GM10266 (cell line): Measurements from ENCODE around the gene MOB3B.
A peak's percentile ranks its signal among the peaks of the same experiment; 100 is the strongest.

Experiments used
- DNase-seq: peaks from one replicate; pipeline ENCODE4 v3.0.0; 2012; ENCODE audit errors: extremely low spot score
- CTCF ChIP-seq: IDR thresholded peaks from 2 replicates; pipeline ENCODE4 v1.5.1; 2012; ENCODE audit warnings: mild to moderate bottlenecking, low read depth; ENCODE audit not compliant: control insufficient read depth, insufficient read depth; ENCODE audit errors: missing control alignments

The MOB3B gene

DNA sequence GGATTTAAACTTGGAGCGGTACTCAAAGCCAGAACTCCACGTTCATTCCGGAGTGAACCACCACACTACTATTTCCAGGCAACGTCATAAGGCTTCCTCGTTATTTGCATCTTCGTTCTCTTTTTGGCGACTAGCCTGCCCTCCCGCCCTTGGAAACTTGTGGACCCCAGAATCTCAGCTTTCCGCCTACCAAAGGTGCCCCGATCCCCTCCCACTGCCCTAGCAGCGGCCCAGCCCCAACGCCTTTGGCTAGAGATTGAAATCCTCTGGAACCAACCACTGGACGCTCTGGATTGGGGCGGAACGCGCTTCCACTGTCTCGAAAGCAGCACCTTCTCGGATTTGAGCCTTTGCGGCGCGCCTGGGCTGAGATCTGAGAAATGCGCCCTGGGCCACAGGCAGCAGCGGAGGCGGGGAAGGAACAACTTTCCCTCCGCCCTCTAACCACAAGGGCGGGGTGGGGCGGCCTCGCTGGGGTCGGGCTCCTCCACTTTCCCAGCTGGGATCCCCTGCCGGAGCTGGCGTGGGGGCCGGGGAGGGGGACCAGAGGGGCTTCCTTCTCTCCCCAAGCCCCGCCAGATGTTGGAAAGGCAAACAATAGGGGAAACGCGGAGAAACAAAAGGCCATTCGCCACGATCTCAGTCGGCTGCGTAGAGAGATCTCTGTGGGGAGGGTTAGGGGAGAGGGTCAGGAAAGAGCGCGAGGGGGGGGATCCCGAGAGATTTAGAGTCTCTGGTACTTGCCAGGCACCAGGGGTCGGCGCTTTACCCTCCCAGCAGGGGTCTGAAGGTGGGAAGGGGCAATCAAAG lies 1.3 kb downstream of the MOB3B start:
- peak; percentile 54 for DNase-seq
- no peak for TF ChIP-seq CTCF

DNA sequence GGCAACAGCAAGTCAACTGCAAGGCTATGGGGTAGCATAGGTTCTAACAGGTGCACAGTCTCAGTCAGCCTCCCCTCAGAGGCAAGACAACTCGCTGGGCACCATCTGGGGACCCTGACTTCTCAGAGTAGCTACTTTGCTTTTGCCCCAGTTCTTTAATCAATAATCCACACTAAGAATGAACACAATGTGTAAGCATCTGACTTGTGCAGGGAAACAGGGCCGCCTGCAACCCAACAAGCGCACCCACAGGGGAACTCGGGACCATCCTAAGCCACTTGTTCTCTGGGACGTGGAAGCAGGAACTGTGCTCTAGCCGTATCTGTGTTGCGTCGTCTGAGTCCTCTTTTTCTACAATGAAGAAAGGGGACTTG lies 1.9 kb downstream of the MOB3B start:
- no peak for DNase-seq
- TF ChIP-seq CTCF: no peak

GRCh38 chr9:27524236-27524635 lies 5.4 kb downstream of the MOB3B start, which contains the start of gene IFNK:
IFNK (plus strand) TSS chr9:27524290; CDS start chr9:27524337, 47 bp downstream.
- DNase-seq: no peak
- no peak for TF ChIP-seq CTCF

- no peak for TF ChIP-seq CTCF
- DNase-seq: no peak
Measured at GRCh38 chr9:27523141-27523540, 6.5 kb downstream of the MOB3B start.

- no peak for TF ChIP-seq CTCF
- no peak for DNase-seq
Measured at GRCh38 chr9:27520986-27521385, 8.6 kb downstream of the MOB3B start.

DNA sequence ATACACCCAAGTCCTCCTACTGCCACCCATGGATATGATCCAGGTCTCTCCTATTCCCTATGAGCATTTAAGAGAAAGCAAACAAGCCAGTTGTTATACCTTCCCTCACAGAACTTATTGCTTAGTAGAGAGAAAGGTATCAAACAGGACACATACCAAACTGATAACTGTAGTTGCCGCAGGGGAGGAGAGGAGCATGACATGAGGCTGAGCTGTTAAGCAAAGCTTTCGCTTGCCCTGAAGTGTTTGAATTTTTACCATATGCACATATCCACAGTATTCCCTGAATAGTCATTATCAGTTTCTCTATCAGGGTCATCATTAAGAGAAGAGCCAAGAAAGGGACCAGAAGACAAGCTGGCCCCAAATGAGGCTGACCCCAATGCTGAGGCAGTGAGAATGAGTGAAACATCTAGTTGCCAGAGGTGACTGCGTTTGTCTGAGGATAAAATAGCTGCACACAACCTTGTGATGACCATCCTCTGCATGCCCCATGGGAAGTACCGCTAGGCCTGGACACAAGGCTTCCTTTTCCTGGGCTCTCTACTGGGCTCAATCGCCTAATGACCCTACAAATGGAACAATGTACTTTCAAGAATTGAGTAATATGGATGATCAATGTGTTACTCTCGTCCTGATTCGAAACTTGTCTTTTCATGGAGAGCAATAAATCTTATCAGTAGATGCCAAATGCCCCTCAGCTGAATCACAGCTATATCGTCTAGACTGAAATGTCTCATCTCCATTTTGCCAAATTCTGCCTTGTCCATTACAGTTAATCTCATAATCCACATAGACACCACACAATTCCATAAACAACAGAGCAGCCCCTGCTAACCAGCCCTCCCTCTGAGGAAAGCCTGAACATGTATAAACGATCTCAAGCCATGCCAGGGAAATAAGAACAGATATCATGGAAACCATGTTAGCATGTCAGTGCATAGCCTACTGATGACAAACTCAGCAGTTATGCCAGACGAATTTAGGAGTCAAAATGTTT lies 9.8 kb downstream of the MOB3B start:
- no peak for DNase-seq
- TF ChIP-seq CTCF: no peak
